Measurements from ENCODE around the gene ZNF512.
"Not testable (repeated sequence)": the region's sequence is repeated elsewhere in the genome, so short reads cannot be mapped to it uniquely, and the experiment has no call there.

ZNF512 gene

DNA sequence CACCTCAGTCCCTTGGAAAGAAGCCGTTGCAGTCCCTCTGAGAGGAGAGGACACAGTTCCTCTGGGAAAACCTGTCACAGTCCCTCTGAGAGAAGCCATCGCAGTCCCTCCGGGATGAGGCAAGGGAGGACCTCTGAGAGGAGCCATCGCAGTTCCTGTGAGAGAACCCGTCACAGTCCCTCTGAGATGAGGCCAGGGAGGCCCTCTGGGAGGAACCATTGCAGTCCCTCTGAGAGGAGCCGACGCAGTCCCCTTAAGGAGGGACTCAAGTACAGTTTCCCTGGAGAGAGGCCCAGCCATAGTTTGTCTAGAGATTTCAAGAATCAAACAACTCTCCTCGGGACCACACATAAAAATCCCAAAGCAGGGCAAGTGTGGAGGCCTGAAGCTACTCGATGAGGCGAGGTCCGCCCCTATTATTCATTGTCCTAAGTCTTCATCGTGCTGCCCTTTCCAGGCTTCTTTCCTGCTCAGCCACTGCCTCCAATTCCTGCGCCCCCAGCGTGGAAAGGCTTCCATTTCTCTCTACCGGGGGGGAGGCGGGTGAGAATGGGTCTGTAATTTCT is 630 bp upstream of the ZNF512 start:
- no peak for DNase-seq (ENCODE audit: low read depth in 2 of 3, low spot score in 2 of 3)

DNA sequence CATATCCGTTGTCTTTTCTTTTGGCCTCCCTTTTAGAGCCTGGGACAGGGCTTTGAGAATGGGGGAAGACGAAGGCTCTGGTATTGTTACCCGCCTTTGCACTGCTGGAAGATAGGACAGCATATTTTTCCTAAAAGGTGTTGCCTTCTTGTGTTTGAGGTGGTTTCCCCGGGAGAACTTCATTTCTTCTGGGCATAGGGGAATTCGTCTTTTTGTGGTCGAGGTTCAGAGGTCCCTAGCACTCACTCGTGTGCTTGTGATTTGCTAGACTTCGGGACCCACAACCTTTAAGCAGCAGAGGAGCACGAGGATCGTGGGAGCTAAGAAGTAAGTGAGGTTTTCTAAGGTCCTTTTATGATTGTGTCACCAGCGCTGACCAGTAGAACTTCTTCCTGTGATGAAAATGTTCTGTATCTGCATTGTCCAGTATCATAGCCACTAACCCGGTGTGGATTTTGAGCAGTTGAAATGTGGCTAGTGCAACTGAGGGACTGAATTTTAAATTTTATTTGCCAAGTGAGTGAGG is 611 bp downstream of the ZNF512 start:
- DNase-seq (ENCODE audit: low read depth in 2 of 3, low spot score in 2 of 3), result no peak

DNA sequence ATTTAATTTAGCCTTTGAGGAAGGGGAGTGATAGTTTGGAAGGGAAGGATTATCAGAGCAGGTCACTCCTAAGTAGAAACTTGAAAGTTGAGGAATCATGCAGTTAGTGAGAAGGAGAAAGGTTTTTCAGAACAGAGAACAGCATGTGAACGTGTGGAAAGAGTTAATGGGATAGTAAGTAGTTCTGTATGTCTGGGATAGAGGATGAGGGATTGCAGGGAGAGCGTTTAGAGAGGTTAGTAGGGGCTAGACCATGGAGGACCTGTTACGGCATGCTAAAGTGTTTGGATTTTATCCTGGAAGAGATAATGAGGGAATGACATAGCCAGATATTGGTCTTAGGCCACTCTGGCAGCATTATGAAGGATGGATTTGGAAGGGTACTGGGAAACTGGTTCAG is 1.8 kb downstream of the ZNF512 start:
- no peak for DNase-seq (ENCODE audit: low read depth in 2 of 3, low spot score in 2 of 3)

DNA sequence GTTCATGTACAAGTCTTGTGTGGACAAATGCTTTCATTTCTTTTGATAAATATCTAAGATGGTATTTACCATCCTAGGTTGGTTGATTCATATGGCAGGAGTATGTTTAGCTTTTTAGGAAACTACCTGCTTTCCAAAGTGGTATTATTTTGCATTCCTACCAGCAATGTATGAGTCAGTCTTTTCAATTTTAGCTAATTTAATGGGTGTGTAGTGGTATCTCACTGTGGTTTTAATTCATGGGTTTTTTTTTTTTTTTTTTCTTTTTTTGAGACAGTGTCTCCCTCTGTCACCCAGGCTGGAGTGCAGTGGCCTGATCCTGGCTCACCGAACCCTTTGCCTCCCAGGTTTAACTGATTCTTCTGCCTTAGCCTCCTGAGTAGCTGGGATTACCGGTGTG is 4.2 kb downstream of the ZNF512 start:
- DNase-seq (ENCODE audit: low read depth in 2 of 3, low spot score in 2 of 3), result no peak

DNA sequence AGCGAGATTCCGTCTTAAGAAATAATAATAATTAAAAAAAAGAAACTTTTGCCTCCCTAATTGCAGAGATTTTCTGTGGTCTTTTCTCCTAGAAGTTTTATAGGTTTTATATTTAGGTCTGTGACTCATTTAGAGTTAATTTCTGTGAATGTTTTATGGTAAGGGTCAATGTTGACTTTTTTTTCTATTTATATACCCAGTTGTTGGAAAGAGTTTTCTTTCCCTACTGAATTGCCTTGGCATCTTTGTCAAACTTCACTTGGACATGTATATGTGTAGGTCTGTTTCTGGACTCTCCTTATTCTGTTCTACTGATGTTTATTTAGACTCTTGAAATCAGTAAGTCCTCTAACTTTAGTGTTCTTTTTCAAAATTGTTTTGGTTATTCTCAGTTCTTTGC is 5.5 kb downstream of the ZNF512 start:
- no peak for DNase-seq (ENCODE audit: low read depth in 2 of 3, low spot score in 2 of 3)

DNA sequence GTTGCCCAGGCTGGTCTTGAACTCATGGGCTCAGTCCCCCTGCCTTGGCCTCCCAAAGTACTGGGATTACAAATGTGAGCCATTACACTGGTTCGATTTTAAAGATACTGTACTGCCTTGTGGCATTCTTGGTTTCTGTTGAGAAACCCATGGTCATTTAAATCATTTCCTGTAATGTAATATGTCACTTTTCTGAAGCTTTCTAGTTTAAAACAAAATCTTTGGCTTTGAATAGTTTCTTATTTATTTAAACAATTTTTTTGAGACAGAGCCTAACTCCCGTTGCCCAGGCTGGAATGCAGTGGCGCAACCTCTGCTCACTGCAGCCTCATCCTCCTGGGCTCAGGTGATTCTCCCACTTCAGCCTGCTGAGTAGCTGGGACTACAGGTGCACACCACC is 8.9 kb downstream of the ZNF512 start:
- no peak for DNase-seq (ENCODE audit: low read depth in 2 of 3, low spot score in 2 of 3)

DNA sequence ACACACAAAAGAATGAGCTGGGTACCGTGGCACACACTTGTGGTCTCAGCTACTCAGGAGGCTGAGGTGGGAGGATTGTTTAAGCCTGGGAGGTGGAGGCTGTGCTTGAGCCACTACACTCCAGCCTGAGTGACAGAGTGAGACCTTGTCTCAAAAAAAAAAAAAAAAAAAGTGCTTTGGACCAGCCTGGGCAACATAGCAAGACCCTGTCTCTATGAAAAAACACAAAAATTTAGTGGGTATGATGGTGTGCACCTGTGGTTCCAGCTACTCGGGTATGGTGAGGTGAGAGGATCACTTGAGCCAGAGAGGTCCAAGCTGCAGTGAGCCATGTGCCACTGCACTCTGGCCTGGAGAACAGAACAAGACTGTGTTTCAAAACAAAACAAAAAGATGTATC is 10.4 kb downstream of the ZNF512 start:
- no peak for DNase-seq (ENCODE audit: low read depth in 2 of 3, low spot score in 2 of 3)

DNA sequence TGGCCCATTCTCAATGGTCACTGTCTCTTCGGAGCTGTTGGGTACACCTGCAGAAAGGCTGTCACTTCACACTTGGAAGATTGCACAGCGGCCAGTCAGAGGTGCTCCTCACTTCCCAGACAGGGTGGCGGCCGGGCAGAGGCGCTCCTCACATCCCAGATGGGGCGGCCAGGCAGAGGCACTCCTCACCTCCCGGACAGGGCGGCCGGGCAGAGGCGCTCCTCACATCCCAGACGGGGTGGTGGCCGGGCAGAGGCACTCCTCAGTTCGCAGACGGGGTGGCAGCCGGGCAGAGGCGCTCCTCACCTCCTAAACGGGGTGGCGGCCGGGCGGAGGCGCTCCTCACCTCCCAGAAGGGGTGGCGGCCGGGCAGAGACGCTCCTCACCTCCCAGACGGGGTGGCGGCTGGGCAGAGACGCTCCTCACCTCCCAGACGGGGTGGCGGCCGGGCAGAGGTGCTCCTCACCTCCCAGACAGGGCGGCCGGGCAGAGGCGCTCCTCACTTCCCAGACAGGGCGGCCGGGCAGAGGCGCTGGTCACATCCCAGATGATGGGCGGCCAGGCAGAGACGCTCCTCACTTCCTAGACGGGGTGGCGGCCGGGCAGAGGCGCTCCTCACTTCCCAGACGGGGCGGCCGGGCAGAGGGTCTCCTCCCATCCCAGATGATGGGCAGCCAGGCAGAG is 11.3 kb downstream of the ZNF512 start:
- DNase-seq (ENCODE audit: low read depth in 2 of 3, low spot score in 2 of 3), result not testable (repeated sequence)

DNA sequence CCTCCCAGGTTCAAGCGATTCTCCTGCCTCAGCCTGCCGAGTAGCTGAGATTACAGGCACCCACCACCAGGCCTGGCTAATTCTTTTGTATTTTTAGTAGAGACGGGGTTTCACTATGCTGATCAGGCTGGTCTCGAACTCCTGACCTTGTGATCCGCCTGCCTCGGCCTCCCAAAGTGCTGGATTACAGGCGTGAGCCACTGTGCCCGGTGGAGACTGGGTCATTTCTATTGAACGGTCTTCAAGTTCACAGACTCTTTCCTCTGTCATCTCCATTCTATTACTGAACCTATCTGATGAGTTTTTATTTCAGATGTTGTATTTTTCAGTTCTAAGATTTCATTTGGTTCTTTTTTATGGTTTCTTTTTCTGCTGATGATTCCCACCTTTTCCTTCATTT is 12.6 kb downstream of the ZNF512 start:
- not testable (repeated sequence) for DNase-seq (ENCODE audit: low read depth in 2 of 3, low spot score in 2 of 3)

DNA sequence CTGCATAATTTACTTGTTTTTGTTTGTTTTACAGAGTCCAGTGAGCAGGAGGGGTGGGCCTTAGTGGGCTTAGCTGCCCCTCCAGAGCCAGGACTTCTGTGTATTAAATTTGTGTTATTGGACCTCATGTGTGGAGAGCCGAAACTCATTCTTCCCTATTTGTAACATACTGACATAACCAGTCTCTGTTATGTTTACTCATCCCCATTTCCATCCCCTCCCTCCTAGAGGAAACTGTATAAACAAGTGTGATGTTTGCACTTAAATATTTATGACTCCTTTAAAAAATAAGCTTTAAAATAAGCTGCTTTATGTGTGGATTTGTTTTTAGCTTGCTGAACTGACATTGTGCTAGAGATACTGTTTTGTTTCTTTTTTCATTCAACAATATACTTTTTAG is 13.8 kb downstream of the ZNF512 start:
- DNase-seq (ENCODE audit: low read depth in 2 of 3, low spot score in 2 of 3), result no peak

DNA sequence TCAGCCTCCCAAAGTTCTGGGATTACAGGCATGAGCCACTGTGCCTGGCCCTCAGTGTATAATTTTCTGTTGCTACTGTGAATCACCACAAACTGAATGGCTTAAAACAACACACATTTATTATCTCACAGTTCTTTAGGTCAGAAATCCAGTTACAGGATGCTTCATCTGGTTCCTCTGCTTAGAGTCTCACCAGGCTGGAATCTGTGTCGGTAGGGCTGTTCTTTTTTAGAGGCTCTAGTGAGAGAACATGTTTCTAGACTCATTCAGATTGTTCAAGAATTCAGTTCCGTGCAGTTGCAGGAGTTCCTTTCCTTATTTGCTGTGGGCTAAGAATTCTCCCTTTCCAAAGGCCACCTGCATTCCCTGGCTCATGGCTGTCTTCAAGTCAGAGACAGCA is 23.8 kb downstream of the ZNF512 start:
- no peak for DNase-seq (ENCODE audit: low read depth in 2 of 3, low spot score in 2 of 3)

DNA sequence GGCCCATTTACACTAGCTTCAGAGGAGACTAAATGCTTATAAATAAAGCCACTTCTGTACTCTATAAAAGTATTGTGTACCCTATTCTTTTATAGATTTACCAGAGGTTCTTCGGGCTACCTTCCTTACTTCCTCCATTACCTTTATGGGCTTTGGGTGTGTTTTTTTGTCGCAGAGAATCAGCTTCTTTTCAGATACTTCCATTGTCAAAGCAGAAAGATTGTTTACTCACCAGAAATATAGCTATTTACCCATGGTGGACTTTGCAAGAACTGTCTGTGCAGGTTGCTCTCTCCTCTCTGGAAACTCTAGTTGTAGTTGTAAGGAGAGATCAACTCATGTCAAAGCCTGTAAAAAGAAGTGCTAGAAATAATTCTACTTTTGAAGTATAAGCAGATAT is 31.1 kb downstream of the ZNF512 start:
- no peak for DNase-seq (ENCODE audit: low read depth in 2 of 3, low spot score in 2 of 3)

DNA sequence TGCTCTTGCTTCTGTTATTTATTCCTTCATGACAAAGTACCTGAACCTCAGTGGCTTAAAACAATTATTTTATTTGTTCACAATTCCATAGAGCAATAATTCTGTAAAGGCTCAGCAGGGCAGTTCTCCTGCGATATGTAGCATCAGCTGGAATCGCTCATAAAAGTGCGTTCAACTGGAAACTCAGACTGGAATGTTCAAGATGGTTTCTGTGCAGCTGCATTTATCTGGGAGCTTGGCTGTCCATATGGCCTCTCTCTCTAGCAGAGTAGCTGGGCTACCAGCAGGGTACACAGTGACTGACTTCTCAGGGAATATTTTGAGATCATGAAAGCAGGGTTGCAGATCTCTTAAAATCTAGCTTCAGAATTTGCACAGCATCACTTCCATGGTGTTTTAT is 32.5 kb downstream of the ZNF512 start:
- no peak for DNase-seq (ENCODE audit: low read depth in 2 of 3, low spot score in 2 of 3)

DNA sequence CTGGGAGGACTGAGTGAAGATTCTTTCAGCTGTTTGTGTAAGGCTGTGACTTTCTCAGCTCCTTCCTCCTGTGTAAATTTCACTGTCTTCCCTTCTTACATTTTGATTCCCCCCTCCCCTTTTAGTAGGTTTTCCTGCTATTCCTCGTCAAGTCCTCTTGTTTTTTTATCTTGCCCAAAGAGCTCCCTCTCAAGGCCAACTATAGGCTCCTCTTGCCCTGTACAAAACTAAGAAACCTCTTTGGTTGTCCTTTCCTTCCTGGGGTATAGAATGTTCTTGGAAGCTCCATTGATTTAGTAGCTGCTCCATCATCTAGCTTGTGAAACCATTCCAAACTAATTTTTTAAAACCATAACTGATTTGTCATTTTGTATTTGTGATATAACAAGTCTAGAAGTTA is 38.7 kb downstream of the ZNF512 start:
- no peak for DNase-seq (ENCODE audit: low read depth in 2 of 3, low spot score in 2 of 3)

DNA sequence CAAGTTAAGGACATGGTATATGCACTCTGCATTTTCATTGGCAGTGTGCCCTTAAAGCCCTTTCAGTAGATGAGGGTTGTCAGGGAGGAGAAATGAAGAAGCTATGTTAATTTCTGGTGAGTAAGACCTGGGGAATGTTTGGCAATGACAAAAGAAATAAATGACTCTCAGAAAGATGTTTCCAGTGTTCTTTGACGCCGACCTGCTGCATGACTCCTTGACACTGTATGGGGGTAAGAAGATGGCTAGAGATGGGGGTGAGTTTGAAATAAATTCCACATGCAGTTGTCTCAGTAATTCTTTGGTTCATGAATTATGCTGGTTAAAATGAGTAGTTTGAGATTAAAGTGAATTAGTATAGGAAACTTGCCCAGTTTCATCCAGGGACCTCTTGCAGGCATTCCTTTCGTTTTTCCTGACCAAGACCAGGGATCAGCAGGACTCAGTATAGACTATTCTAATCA is 40.1 kb downstream of the ZNF512 start:
- DNase-seq (ENCODE audit: low read depth in 2 of 3, low spot score in 2 of 3), result no peak

DNA sequence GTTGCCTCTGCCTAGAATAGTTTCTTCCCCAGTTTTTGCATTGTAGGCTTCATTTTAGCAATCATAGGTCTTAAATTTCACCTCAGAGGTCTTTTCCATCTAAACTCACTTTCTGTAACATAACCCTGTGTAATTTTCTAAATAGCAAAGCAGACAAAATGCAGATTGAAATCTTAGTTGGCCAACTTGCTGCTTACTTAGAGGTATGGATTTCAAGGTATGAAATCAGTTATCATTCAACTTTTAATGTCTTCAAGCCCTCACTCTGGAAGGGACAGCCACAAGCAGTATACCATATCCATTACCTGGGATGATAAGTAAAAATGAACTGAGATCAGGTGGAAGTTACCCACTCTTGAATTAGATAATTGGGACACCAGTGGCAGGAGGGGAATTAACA is 42.1 kb downstream of the ZNF512 start:
- no peak for DNase-seq (ENCODE audit: low read depth in 2 of 3, low spot score in 2 of 3)

DNA sequence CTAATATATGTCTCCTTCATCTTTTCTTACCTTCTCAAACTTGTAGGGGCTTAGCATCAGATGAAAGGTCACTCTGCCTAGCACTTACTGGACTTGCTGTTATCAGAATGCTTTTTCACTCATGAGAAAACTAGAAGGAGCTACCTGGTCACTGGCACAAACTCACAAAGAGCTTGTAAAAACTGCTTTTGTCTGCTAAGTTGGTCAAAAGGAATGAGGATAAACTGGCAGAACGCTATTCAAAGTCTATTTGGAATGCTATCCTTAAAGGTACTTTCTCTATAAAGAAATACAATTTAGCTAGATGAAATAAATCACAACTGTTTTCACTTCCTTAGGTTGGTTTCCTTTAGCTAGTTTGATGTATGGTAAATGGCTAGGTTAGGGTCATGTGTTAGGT is 43.5 kb downstream of the ZNF512 start:
- not testable (repeated sequence) for DNase-seq (ENCODE audit: low read depth in 2 of 3, low spot score in 2 of 3)

DNA sequence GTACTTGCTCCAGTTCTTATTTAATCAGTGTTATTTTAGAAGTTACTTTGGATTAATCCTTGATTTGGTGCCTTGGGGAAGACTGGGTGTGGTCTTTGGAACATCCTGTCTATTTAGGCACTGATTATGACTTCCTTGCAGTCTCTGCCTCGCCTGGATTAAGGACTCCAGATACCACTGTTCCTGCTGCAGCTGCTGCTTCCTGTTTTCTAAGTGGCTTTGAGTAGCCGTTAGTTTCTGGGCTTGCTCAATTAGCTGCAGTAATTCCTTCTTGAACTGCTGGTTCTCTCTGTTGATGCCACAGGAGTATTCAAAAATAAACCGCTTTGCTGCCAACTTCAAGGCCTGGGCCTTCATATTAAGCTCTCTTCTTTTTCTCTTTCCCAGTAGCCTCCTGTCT is 44.1 kb downstream of the ZNF512 start:
- DNase-seq (ENCODE audit: low read depth in 2 of 3, low spot score in 2 of 3), result not testable (repeated sequence)

DNA sequence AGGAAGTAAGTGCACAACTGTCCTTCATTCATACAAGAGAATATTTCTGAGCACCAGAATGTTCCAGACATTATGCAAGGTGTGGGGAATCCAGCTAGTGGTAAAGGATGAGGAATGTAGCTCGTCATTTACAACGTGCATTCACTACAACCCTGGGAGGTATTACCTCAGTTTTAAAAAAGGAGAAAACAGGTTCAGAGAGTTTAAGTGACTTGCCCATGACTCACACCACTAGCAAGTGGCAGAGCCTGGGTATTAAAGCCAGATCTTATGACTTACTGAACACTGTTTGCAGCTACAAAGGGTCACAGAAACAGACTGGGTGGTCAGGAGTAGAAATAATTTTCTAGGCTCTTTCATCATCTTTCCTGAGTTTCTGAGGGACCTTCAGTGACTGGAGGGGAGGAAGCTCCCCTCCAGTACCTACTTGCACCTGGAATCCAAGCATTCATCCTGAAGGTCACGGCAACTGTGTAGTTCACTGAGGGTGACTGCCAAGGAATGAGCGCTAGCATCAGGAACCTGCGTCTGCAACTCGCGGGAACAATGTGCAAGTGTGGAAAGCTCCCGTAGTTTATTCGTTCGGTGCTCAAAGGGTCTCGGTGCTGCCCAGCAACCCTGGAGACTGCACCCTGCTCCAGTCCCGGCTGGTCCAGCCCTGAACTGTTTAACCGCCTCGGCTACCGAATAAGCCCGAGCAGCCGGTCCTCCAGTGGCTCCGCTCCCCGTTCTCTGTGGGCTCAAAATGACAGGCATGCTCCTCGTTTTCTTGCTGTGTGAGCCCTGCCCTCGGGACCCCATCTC is 45.3 kb downstream of the ZNF512 start:
- DNase-seq (ENCODE audit: low read depth in 2 of 3, low spot score in 2 of 3), result no peak

DNA sequence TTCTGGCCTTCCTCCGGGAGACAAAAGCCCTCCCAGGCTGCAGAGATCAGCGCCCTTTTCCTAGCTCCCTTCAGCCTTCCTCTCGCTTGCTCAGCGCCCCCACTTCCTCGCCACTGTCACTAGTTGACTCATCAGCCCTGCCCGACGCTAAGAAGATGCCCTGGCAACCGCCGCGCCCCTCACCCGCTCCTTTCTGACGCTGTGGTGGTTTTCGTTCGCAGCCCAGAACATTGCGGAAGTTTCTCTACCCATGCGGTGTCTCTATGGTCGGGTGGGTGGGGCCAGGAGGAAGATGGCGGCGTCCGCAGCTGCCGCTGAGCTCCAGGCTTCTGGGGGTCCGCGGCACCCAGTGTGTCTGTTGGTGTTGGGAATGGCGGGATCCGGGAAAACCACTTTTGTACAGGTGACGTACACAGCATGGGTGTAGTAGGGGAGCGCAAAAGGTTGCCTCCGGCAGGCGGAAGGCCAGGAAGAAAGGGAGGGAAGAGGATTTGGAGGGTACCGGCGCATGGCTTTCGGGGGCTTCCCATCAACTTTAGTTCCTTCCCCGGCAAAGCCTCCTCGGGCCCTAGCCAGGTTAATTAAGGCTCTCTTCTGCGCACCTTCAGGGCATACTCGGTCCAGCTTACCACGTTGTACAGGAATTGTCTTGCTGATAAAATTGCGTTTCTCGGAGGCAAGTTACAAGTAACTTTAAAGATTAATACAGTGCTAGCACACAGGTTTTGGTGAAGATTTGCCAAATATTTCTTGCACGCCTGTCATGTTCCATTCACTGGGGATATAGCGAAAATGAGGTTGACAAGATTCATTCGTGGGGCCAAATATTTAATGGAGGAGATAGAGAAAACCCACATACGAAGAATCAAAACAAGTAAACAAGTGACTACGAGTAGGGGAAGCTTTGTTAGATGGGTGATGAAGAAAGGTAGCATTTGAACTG is 46.2 kb downstream of the ZNF512 start, which contains the start of the genes CCDC121 and GPN1:
Gene CCDC121 (minus strand): TSS at position 246 of the 943 bp plus-strand sequence. CDS start 1,213 bp downstream, outside the sequence.
Gene GPN1 (plus strand): TSS at position 284 of the 943 bp plus-strand sequence. CDS start 9 bp downstream, at position 293.
- DNase-seq (ENCODE audit: low read depth in 2 of 3, low spot score in 2 of 3), result peak; percentile 68 to 90 (median 88)

DNA sequence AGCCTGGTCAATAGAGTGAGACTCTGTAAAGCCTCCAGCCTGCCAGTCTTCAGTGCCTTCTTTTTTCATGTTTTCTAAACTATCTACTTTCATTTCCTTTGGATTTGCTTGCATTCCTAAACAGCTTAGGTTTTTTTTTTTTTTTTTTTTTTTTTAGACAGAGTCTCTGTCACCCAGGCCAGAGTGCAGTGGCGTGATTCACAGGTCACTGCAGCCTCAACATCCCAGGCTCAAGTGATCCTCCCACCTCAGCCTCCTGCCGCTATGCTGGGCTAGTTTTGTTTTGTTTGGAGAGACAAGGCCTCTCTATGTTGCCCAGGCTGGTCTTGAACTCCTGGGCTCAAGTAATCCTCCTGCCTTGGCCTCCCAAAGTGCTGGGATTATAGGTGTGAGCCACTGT is 47.4 kb downstream of the ZNF512 start:
- not testable (repeated sequence) for DNase-seq (ENCODE audit: low read depth in 2 of 3, low spot score in 2 of 3)
